H9 (cell line): ENCODE data around the gene CADPS2. TPM values are rescaled to one million over a fixed set of nuclear protein-coding genes. Genes with fewer than 3 reads are reported as not detected.
A peak's percentile ranks its signal among the peaks of the same experiment; 100 is the strongest.

ENCODE experiments used
- DNase-seq: peaks from one replicate; pipeline ENCODE4 v3.0.0-alpha.2; 2017
- H2AFZ ChIP-seq: one replicate; pipeline ENCODE4 v1.6.1; 2013; ENCODE audit warnings: mild to moderate bottlenecking, low read length, control low read depth, moderate library complexity
- H2AK5ac ChIP-seq: 2 replicates; pipeline ENCODE4 v1.6.1; 2013; ENCODE audit warnings: low read length, control low read depth, mixed read lengths; ENCODE audit not compliant: insufficient read length
- H2BK120ac ChIP-seq: one replicate; pipeline ENCODE4 v1.6.1; 2013; ENCODE audit warnings: low read depth, mild to moderate bottlenecking, low read length, control low read depth, inconsistent platforms; ENCODE audit not compliant: poor library complexity, severe bottlenecking
- H2BK12ac ChIP-seq: 2 replicates; pipeline ENCODE4 v1.6.1; 2013; ENCODE audit warnings: low read length, control low read depth, mixed read lengths, low read depth; ENCODE audit not compliant: insufficient read length
- H2BK15ac ChIP-seq: 2 replicates; pipeline ENCODE4 v1.6.1; 2013; ENCODE audit warnings: low read depth, low read length, control low read depth
- H2BK20ac ChIP-seq: one replicate; pipeline ENCODE4 v1.6.1; 2013; ENCODE audit warnings: low read depth, mild to moderate bottlenecking, low read length, control low read depth, inconsistent platforms; ENCODE audit not compliant: poor library complexity, severe bottlenecking
- H2BK5ac ChIP-seq: 2 replicates; pipeline ENCODE4 v1.6.1; 2013; ENCODE audit warnings: low read length, control low read depth, mixed read lengths; ENCODE audit not compliant: insufficient read length
- H3K14ac ChIP-seq: 2 replicates; pipeline ENCODE4 v1.6.1; 2013; ENCODE audit warnings: low read length, control low read depth; ENCODE audit not compliant: insufficient read depth
- H3K18ac ChIP-seq: 2 replicates; pipeline ENCODE4 v1.6.1; 2013; ENCODE audit warnings: low read depth, mild to moderate bottlenecking, mixed read lengths, low read length, control low read depth; ENCODE audit not compliant: insufficient read length
- H3K23ac ChIP-seq: 2 replicates; pipeline ENCODE4 v1.6.1; 2013; ENCODE audit warnings: low read length, control low read depth, mixed read lengths, low read depth; ENCODE audit not compliant: insufficient read length
- H3K23me2 ChIP-seq: 2 replicates; pipeline ENCODE4 v1.6.1; 2013; ENCODE audit warnings: low read depth, mild to moderate bottlenecking, mixed read lengths, low read length, control low read depth; ENCODE audit not compliant: insufficient read length, poor library complexity, severe bottlenecking
- H3K27ac ChIP-seq: 2 replicates; pipeline ENCODE4 v1.5.1; 2013; ENCODE audit warnings: low read length, control low read depth, mixed read lengths, low read depth; ENCODE audit not compliant: insufficient read length
- H3K27me3 ChIP-seq: 2 replicates; pipeline ENCODE4 v1.6.1; 2013; ENCODE audit warnings: low read length, control low read depth, inconsistent platforms; ENCODE audit not compliant: insufficient read depth
- H3K4ac ChIP-seq: 2 replicates; pipeline ENCODE4 v1.6.1; 2013; ENCODE audit warnings: low read depth, mild to moderate bottlenecking, control low read depth, inconsistent platforms, low read length, moderate library complexity
- H3K4me1 ChIP-seq: 2 replicates; pipeline ENCODE4 v1.6.1; 2013; ENCODE audit warnings: low read length, control low read depth, inconsistent platforms; ENCODE audit not compliant: insufficient read depth
- H3K4me2 ChIP-seq: 2 replicates; pipeline ENCODE4 v1.6.1; 2013; ENCODE audit warnings: low read length, control low read depth, mixed read lengths; ENCODE audit not compliant: insufficient read length, insufficient read depth
- H3K56ac ChIP-seq: 2 replicates; pipeline ENCODE4 v1.6.1; 2013; ENCODE audit warnings: low read depth, mild to moderate bottlenecking, mixed read lengths, low read length, control low read depth; ENCODE audit not compliant: insufficient read length
- H3K79me1 ChIP-seq: 2 replicates; pipeline ENCODE4 v1.6.1; 2013; ENCODE audit warnings: low read depth, mild to moderate bottlenecking, moderate library complexity, low read length, control low read depth, inconsistent platforms; ENCODE audit not compliant: insufficient read depth, poor library complexity, severe bottlenecking
- H3K79me2 ChIP-seq: 2 replicates; pipeline ENCODE4 v1.6.1; 2013; ENCODE audit warnings: low read length, control low read depth, inconsistent platforms; ENCODE audit not compliant: insufficient read depth
- H3K9ac ChIP-seq: 2 replicates; pipeline ENCODE4 v1.6.1; 2013; ENCODE audit warnings: low read length, control low read depth, mixed read lengths; ENCODE audit not compliant: insufficient read length; ENCODE audit errors: extremely low read depth
- H3K9me3 ChIP-seq: one replicate; pipeline ENCODE4 v1.6.1; 2013; ENCODE audit warnings: low read depth, low read length, inconsistent platforms; ENCODE audit not compliant: control insufficient read depth
- H3T11ph ChIP-seq: one replicate; pipeline ENCODE4 v1.6.1; 2013; ENCODE audit warnings: mild to moderate bottlenecking, low read length, control low read depth, inconsistent platforms
- H4K20me1 ChIP-seq: one replicate; pipeline ENCODE4 v1.6.1; 2013; ENCODE audit not compliant: control insufficient read depth, insufficient read length, insufficient read depth
- H4K5ac ChIP-seq: 2 replicates; pipeline ENCODE4 v1.6.1; 2013; ENCODE audit warnings: low read depth, mild to moderate bottlenecking, mixed read lengths, low read length, control low read depth; ENCODE audit not compliant: insufficient read length
- H4K8ac ChIP-seq: replicated peaks from 2 replicates; pipeline ENCODE4 v1.6.1; 2013; ENCODE audit warnings: low read length, control low read depth, mixed read lengths, low read depth; ENCODE audit not compliant: insufficient read length
- H4K91ac ChIP-seq: 2 replicates; pipeline ENCODE4 v1.6.1; 2013; ENCODE audit warnings: low read depth, mild to moderate bottlenecking, moderate library complexity, mixed read lengths, low read length, control low read depth; ENCODE audit not compliant: insufficient read length
- H3K27ac Mint-ChIP-seq, 3 experiments: 2 replicates in 2 of 3; 3 replicates in 1 of 3; pipeline ENCODE4 v1.8.0; 2020 to 2021; ENCODE audit warnings: mixed read lengths in 3 of 3, mild to moderate bottlenecking in 1 of 3, moderate library complexity in 1 of 3
- H3K27me3 Mint-ChIP-seq: 2 replicates; pipeline ENCODE4 v1.8.0; 2021; ENCODE audit warnings: low read depth, mild to moderate bottlenecking, moderate library complexity, mixed read lengths
- H3K36me3 Mint-ChIP-seq, 3 experiments: 2 replicates in 2 of 3; 3 replicates in 1 of 3; pipeline ENCODE4 v1.8.0; 2020 to 2021; ENCODE audit warnings: low read depth in 3 of 3, mixed read lengths in 3 of 3; ENCODE audit not compliant: insufficient read depth in 1 of 3
- H3K4me1 Mint-ChIP-seq, 2 experiments: 2 replicates each; pipeline ENCODE4 v1.8.0; 2020; ENCODE audit warnings: mixed read lengths in 2 of 2
- H3K4me3 Mint-ChIP-seq, 2 experiments: 2 replicates in 1 of 2; 3 replicates in 1 of 2; pipeline ENCODE4 v1.8.0; 2020 to 2021; ENCODE audit warnings: mild to moderate bottlenecking in 2 of 2, mixed read lengths in 2 of 2, moderate library complexity in 1 of 2
- H3K9me3 Mint-ChIP-seq, 2 experiments: 2 replicates in 1 of 2; 3 replicates in 1 of 2; pipeline ENCODE4 v1.8.0; 2020; ENCODE audit warnings: mild to moderate bottlenecking in 2 of 2, mixed read lengths in 2 of 2, moderate library complexity in 1 of 2
- CTCF ChIP-seq: fragments of 200-600 bp; sonication (generic); conservative IDR thresholded peaks from 3 replicates; pipeline ENCODE4 v1.8.0; 2021; ENCODE audit warnings: antibody characterized with exemption, mild to moderate bottlenecking
- WGBS: extraction: QIAGEN DNeasy Blood & Tissue Kit; methylation state at CpG from one replicate; pipeline ENCODE4 v1.1.7; 2013; ENCODE audit warnings: missing lambda C conversion rate, low lambda C conversion rate, mixed read lengths; ENCODE audit not compliant: insufficient read length; ENCODE audit errors: extremely low coverage; 5-methylcytosine and 5-hydroxymethylcytosine counted together
- total RNA-seq: library from RNA; stranded (reverse); gene quantifications from 2 replicates; pipeline ENCODE4 v1.2.1, GENCODE V29; 2021

The CADPS2 gene
- total RNA-seq, 1 experiment from 2014 or later, result 7.1 TPM

DNA sequence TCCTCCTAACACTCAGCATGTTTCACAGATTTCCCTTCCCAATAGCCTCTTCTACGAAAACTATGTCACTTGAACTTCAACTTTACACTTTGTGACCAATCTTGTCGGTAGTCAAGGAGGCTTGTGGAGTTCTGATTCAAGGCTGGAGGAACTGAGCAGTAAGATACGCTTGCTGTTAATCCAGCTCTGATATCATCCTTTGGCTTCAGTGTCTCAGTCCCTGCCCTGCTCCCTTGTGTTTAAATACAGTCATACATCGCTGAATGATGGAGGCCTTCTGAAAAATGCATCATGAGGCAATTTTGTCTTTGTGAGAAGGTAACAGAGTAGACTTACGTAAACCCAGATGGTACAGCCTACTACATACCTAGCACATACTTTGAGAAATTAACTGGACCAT, 360.9 kb downstream of the CADPS2 start:
- H4K20me1 ChIP-seq, result no peaks in the 10 kb centered on the region
- Mint-ChIP-seq H3K4me1 (peaks cover 32 to 35% of the 10 kb centered on the region in 2 experiments), H3K36me3 (peaks cover 0 to 11% (median 3%) of the 10 kb centered on the region in 3 experiments; a peak in 4 of 7 replicates), H3K27me3 (no peaks in the 10 kb centered on the region), H3K4me3 (no peak overlapping the region), H3K27ac (peak overlapping the region in 1 of 3 experiments; percentile 16; a peak in 1 of 7 replicates), H3K9me3 (peaks cover 0 to 3% of the 10 kb centered on the region in 2 experiments; a peak in 1 of 5 replicates)
- H2BK5ac ChIP-seq, result no peak overlapping the region
- H2AFZ ChIP-seq, result no peak overlapping the region
- H2BK20ac ChIP-seq, result no peak overlapping the region
- no peak overlapping the region for H4K91ac ChIP-seq
- no peak overlapping the region for H2AK5ac ChIP-seq
- WGBS, result no CpG with 5 or more reads among the region's 5 CpGs
- H2BK120ac ChIP-seq, result no peak overlapping the region
- H3T11ph ChIP-seq, result no peak overlapping the region
- no peak overlapping the region for H3K18ac ChIP-seq
- H3K23me2 ChIP-seq, result no peaks in the 10 kb centered on the region
- H3K27me3 ChIP-seq, result no peaks in the 10 kb centered on the region
- TF ChIP-seq CTCF, result no peak
- H4K8ac ChIP-seq, result no peak overlapping the region
- no peaks in the 10 kb centered on the region for H3K79me1 ChIP-seq
- H3K56ac ChIP-seq, result no peak overlapping the region
- no peaks in the 10 kb centered on the region for H3K79me2 ChIP-seq
- no peak overlapping the region for H4K5ac ChIP-seq
- H3K4me1 ChIP-seq, result peaks cover 2% of the 10 kb centered on the region; the same call in 1 of the 2 replicates
- no peak overlapping the region for H2BK12ac ChIP-seq
- no peak overlapping the region for H2BK15ac ChIP-seq
- no peak overlapping the region for H3K4me2 ChIP-seq
- no peak overlapping the region for H3K4ac ChIP-seq
- DNase-seq, result no peak
- H3K9ac ChIP-seq, result no peak overlapping the region
- no peak overlapping the region for H3K23ac ChIP-seq
- no peaks in the 10 kb centered on the region for H3K9me3 ChIP-seq
- H3K14ac ChIP-seq, result no peak overlapping the region
- no peak overlapping the region for H3K27ac ChIP-seq
